C4-2B (cell line): ENCODE data around the gene PCDH9.

ENCODE experiments used
- CTCF ChIP-seq: fragments of 450-650 bp; conservative IDR thresholded peaks from 2 replicates; pipeline ENCODE4 v1.5.1; 2017; ENCODE audit warnings: mild to moderate bottlenecking
- ZFX ChIP-seq: fragments of 450-650 bp; IDR thresholded peaks from 2 replicates; pipeline ENCODE4 v1.6.1; 2017

GRCh38 chr13:66624302-66624701 lies 605.8 kb downstream of the PCDH9 start:
- TF ChIP-seq CTCF: no peak
- no peak for TF ChIP-seq ZFX
